B cell (primary cell): ENCODE data around the gene SPCS1.

Source experiments
- EZH2 ChIP-seq: IDR thresholded peaks from 2 replicates; pipeline ENCODE4 v1.6.1; 2012; ENCODE audit warnings: borderline replicate concordance, low read depth, mild to moderate bottlenecking, moderate library complexity, low read length; ENCODE audit not compliant: insufficient read depth, poor library complexity, severe bottlenecking
- TF ChIP-seq, protein P1 (sequence below): fragments of 200-600 bp; IDR thresholded peaks from one replicate; pipeline ENCODE4 v1.8.0; 2022; ENCODE audit warnings: antibody characterized with exemption, mild to moderate bottlenecking

DNA sequence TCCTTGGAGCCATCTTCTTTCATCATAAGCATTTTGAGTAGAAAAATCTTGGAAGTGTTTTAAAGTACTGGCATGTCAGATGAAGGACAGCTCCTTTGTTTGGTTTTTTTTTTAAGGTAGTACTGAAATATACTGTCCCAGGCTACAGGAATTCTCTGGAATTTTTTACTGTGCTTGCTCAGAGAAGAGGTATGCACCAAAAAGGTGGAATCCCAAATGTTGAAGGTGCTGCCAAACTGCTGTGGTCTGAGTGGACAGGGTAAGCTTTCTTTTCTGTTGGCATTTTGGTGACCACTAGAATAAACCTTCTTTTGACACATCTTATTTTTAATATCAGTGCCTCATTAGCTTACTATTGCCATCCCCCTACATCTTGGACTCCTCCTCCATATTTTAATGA lies 12.8 kb upstream of the SPCS1 start:
- TF ChIP-seq, protein P1, sequence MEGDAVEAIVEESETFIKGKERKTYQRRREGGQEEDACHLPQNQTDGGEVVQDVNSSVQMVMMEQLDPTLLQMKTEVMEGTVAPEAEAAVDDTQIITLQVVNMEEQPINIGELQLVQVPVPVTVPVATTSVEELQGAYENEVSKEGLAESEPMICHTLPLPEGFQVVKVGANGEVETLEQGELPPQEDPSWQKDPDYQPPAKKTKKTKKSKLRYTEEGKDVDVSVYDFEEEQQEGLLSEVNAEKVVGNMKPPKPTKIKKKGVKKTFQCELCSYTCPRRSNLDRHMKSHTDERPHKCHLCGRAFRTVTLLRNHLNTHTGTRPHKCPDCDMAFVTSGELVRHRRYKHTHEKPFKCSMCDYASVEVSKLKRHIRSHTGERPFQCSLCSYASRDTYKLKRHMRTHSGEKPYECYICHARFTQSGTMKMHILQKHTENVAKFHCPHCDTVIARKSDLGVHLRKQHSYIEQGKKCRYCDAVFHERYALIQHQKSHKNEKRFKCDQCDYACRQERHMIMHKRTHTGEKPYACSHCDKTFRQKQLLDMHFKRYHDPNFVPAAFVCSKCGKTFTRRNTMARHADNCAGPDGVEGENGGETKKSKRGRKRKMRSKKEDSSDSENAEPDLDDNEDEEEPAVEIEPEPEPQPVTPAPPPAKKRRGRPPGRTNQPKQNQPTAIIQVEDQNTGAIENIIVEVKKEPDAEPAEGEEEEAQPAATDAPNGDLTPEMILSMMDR: no peak
- no peak for TF ChIP-seq EZH2
